GM18858 (cell line): Measurements from ENCODE around the gene DMD.

ENCODE experiments used
- ATAC-seq: cut with Tn5 transposase; IDR thresholded peaks from one replicate; pipeline ENCODE4 v1.9.1; 2021; ENCODE audit not compliant: unreplicated experiment

DMD gene

GRCh38 chrX:32289356-32289755, 922.0 kb downstream of the DMD start:
- no peak for ATAC-seq

GRCh38 chrX:32281853-32282252, 929.5 kb downstream of the DMD start:
- ATAC-seq, result no peak

GRCh38 chrX:32280921-32281320, 930.4 kb downstream of the DMD start:
- ATAC-seq, result no peak

- ATAC-seq, result no peak
Measured at GRCh38 chrX:32280489-32280888, 930.9 kb downstream of the DMD start.

- ATAC-seq, result no peak
Measured at GRCh38 chrX:32276153-32276552, 935.2 kb downstream of the DMD start.

GRCh38 chrX:32269866-32270265, 941.5 kb downstream of the DMD start:
- no peak for ATAC-seq

GRCh38 chrX:32268207-32268606, 943.1 kb downstream of the DMD start:
- ATAC-seq, result no peak

DNA sequence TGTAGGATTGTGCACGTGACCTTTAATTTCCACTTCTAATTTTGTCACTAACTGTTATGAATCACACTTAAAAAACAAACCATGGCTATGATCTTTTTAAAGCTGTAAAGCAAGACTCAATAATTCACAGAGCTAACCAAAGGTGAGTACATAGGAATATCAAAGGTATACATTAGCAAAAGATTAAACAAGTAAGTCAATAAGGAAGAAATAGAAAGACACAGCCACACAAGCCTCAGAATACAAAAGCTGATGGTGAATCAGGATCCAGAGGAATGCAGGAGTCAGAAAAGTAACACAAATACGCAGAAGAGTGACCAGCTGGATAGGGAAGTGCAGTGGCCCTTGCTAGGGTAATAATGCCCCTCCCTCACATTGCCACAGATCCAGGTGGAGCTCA, 943.6 kb downstream of the DMD start:
- no peak for ATAC-seq

GRCh38 chrX:32246675-32247074, 964.7 kb downstream of the DMD start:
- peak; percentile 65 for ATAC-seq

DNA sequence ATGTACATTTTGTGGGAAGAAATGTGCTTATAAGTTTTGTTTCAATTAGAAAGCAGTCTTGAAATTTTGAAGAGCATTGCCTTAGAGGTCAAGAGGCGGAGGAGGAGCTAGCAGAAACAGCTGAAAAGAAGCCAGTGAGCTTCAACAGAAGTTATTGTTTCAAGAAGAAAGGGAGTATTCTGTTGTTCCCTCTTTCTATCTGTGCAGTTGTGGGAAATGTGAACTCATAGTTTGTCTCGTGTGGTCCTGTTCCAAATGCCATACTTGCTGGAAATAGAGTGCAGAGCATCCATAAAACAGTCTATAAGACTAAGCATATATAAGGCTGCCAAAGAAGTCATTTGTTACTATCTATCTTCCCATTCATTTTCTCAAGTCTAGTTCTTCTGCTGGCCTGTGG, 1015.7 kb downstream of the DMD start:
- no peak for ATAC-seq

GRCh38 chrX:32191316-32191715, 1020.0 kb downstream of the DMD start:
- ATAC-seq, result no peak

DNA sequence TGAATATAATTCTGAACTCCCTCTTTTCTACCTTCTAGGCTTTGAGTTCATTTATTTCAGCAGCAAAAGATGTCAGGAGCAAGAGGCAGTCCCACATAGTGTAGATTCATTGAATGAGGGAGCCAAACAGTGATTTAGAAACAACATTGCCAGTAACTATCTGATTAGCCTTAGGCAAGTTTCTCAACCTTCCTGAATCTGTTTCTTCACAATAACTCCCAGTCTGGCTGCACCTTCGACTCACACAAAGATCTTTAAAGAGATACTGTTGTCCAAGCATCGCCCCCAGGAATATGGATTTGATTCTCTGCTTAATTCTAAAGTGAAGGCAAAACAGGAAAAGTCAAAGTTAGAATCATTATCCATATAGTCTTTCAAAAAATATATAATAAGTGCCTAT, 1026.2 kb downstream of the DMD start:
- ATAC-seq, result no peak

GRCh38 chrX:32183066-32183465, 1028.3 kb downstream of the DMD start:
- ATAC-seq, result no peak

DNA sequence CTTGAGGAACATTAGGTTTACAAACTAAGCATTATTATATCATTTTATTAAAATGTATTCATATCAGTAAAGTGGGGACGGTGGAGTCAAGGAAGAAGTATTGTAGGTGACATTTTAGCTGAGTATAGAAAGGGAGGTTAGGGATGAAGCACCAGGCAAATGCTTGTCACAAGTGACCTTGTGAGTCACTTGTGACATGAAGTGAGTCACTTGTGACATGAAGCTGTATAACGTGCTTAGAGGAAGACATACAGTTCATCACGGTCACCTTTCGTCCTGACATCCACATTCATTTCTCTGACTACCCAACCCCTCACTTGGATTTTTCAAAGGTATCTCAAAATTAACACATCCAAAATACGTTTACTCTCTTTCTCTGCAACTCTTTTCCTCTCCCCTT, 1034.8 kb downstream of the DMD start:
- no peak for ATAC-seq

- ATAC-seq, result no peak
Measured at GRCh38 chrX:32170481-32170880, 1040.9 kb downstream of the DMD start.

DNA sequence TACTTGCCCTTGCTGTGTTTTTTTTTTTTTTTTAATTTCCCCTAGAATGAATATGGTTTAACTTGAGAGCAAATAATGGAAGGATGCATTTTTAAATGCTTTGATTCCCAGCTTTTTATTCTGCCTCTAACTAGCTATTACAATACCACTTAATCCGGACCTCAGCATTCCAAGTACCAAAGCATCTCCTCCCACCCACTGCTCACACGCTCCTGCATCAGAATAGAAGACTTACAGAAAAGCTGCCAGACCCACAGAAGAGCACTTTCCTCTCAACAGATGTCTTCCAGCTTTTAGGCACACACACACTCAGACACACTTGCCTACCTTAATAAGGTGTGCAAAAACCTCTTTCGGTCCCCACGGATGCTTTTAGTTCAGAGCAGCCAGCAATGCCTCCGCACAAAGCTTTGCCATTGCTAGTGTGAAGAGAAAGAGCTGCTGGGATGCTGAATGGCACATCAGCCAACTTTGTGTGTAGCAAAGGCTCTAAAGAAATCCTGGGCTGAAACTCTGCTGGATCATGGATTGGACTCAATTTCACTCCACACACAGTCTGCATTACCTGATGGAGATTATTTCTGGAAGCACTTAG, 1056.2 kb downstream of the DMD start:
- ATAC-seq, result no peak

GRCh38 chrX:32153585-32153984, 1057.8 kb downstream of the DMD start:
- ATAC-seq, result no peak

- ATAC-seq, result no peak
Measured at GRCh38 chrX:32150141-32150540, 1061.2 kb downstream of the DMD start.

- ATAC-seq, result no peak
Measured at GRCh38 chrX:32141841-32142240, 1069.5 kb downstream of the DMD start.

DNA sequence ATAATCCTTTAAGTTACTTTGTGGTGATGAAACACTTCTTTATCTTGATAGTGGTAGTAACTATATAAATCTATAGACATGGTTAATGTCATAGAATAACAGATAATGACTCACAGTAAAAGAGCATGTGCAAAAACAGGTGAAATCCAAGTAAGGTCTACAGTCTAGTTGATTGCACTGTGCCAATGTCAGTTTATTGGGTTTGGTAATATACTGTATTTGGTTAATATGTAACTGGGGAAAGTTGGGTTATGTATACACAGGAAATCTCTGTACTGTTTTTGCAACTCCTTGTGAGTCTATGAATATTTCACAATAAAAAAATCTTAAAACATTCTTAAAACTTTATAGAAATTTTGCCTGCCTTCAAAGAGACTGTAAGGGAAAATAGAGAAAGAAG, 1071.9 kb downstream of the DMD start:
- ATAC-seq, result no peak

- no peak for ATAC-seq
Measured at GRCh38 chrX:32137525-32137924, 1073.8 kb downstream of the DMD start.

DNA sequence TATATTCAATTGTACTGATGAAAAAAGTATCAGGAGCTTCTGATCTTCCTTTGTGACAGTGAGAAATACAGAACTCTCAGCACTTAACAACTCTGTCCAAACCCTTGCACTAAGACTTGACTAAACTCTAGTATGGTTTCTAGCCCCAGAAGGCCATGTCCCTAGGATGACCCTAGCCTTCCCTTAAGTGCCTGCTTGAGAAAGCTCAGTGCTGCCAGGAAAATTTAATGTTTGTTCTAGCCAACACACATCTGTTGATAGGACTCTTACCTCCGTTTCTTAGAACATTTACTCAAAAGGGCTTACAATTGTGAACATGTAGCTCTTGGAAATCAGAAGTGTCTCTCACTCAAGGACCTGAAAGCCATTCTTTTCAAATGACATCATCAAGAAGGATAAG, 1084.4 kb downstream of the DMD start:
- ATAC-seq, result no peak

GRCh38 chrX:32118832-32119231, 1092.5 kb downstream of the DMD start:
- no peak for ATAC-seq

DNA sequence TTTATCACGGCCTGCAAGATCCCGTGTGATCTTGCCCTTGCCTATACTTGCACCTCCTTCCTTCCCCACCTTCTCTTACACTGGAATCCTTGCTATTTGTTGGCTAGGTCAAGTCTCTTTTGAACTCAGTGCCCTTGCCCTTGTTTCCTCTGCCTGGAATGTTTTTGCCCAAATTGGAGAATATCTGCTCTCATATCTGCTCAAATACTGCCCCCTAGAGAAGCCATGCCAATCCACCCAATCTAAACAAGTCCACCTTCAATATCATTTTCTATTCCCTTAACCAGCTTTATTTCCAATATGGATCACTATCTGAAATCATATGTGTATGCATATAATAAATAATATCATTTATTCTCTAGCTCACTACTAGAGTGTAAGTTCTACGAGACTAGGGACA, 1095.3 kb downstream of the DMD start:
- ATAC-seq, result no peak
